ENCODE data around the gene SGMS1. TPM values are rescaled to one million over a fixed set of nuclear protein-coding genes. Genes with fewer than 3 reads are reported as not detected.
"Not testable (repeated sequence)": the region's sequence is repeated elsewhere in the genome, so short reads cannot be mapped to it uniquely, and the experiment has no call there.

The SGMS1 gene
- total RNA-seq, 1 experiment from 2014 or later = 19.7 TPM

DNA sequence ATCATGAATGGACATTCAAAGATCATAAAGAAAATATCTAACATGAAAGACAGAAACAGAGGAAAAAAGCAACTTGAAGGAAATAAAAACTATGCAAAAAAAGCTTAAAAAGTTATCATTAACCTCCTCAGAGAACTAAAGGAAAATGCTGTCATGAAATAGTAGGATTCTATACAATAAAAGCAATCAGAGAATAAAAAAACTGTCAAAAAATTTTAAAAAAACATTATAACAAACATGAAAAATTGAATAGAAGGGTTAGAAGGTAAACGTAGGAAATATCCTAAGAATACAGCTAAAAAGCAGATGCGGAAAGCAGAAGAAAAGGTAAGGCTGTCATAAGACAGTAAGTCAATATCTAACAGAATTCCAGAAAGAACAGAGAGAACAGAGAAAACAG, 44.8 kb downstream of the SGMS1 start:
- no peak overlapping the region for H3K4me3 ChIP-seq
- H3K27me3 ChIP-seq = no peaks in the 10 kb centered on the region
- no peak for DNase-seq
- 0 out of 2 replicates have a peak, but pooled peaks cover 2% of the 10 kb centered on the region for H3K9me3 ChIP-seq
- H3K36me3 ChIP-seq = no peaks in the 10 kb centered on the region

DNA sequence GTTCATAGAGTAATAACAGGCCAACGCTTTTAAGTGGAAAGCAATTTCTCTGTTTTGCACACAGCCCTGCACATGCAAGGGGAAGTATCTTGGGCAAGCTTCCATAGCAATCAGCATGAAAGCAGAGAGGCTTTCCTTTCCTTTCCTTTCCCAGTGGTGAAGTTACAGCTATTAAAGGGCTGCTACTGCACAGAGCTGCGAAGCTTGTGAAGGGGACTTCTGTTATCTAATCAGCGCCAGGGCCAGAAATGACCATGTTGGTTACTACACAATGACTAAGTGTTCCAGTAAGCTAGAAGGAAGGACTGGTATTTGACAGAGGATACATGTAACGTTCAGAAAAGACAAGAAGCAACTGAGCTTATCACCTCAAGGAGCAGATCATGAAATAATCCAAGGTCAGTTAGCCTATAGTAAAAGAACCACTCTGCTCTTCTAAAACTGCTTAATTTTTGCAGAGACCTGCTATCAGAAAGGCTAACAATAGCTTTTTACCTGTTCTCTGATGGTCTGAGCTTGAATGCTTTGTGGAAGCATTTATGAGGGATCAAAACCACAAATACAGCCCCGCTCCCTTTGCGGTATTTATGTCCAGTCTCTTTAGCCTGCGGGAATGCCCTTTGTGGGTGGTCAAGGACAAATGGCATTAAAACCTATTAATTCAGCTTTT, 45.9 kb downstream of the SGMS1 start:
- H3K9me3 ChIP-seq = 0 out of 2 replicates have a peak, but pooled peaks cover 2% of the 10 kb centered on the region
- no peaks in the 10 kb centered on the region for H3K27me3 ChIP-seq
- no peak overlapping the region for H3K4me3 ChIP-seq
- no peaks in the 10 kb centered on the region for H3K36me3 ChIP-seq
- no peak for DNase-seq

DNA sequence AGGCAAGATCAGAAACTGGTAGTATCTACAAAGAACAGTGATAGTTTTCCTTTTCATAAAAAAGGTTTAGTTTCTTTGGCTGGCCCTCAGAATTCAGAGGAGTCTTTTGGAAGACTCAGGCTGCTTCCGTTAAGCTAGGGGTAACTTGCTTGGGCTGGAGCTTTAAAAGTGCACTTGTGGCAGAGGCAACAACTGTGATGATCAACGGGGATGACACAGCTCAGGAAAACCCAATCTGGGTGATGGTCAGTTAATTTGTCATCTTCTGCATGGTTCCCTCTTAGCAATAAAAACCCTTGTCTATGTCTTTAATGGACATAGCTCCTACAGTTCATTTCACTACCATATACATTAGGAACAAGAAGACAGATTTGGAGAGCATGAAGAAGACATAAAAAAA, 46.7 kb downstream of the SGMS1 start:
- no peak overlapping the region for H3K4me3 ChIP-seq
- DNase-seq = no peak
- H3K27me3 ChIP-seq = no peaks in the 10 kb centered on the region
- no peaks in the 10 kb centered on the region for H3K36me3 ChIP-seq
- H3K9me3 ChIP-seq = 0 out of 2 replicates have a peak, but pooled peaks cover 2% of the 10 kb centered on the region

DNA sequence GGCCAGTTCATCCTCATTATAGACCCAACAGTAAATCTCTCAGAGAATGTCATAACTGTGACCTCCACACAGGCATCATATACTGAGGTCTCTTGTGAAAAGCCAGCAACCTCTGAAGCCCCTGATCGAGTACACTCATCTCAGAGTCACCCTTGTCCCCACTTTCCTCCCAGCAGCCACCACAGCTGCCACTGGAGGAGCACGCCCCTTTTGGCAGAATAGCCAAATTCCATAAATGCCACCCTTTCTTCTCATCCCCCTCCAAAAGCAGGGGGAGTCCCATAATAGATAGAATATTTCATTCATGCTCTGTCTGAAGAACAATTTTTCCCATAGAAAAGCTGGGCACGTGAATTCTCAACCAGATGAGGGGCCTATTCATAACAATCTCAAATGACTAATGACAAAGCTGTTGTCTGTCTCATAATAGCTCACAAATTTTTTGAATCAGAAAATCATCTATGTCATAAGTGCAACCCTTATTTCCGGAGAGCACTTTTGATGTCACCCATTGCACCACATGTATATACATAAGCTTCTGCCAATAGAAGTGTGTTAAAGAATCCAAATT, 47.4 kb downstream of the SGMS1 start:
- Histone ChIP-seq H3K27me3 (no peaks in the 10 kb centered on the region), H3K4me3 (no peak overlapping the region), H3K9me3 (0 out of 2 replicates have a peak, but pooled peaks cover 2% of the 10 kb centered on the region), H3K36me3 (no peaks in the 10 kb centered on the region)
- no peak for DNase-seq

DNA sequence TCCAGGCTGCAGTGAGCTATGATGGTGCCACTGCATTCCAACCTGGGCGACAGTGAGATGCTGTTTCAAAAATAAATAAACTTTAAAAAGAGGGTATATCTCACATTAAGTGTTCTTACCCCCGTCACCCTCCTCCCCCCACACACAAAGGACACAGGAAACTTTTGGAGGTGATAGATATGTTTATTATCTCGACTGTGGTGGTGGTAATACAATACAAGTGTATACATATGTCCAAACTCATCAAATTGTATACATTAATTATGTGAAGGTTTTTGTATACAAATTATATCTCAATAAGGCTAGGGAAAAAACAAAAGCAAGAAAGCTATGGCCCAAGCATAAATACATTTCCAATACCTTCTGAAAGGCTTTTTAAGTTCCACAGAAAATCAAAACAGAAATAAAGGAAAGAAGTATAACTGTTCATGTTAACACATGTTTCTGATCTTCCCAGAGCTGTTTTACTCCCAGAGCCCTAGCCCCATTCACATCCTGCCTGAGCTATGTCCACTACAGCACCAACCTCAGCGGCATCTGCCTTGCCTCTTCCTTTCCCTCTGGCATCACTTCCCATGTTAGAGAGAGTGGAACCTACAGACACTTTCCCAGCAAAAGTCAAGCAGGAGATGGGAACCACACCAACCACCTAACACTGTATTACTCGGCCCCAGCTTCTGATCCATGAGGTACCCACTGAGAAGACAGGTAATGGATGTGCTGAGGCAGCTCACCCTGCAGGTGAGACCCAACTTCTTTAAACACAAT, 48.1 kb downstream of the SGMS1 start:
- Histone ChIP-seq H3K36me3 (no peaks in the 10 kb centered on the region), H3K9me3 (0 out of 2 replicates have a peak, but pooled peaks cover 2% of the 10 kb centered on the region), H3K27me3 (no peaks in the 10 kb centered on the region), H3K4me3 (no peak overlapping the region)
- no peak for DNase-seq

DNA sequence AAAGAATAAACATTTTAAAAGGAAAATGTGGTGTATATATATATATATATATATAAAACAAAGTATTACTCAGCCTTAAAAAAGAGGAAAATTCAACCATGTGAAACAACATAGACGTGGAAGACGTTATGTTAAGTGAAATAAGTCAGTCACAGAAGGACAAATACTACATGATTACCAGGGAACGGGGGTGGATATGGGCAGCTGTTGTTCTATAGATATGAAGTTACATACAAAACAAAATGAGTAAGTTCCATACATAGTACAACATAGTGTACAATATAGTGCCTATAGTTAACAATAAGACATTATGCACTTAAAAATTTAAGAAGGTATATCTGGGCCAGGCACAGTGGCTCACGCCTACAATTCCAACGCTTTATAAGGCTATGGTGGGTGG, 48.8 kb downstream of the SGMS1 start:
- Histone ChIP-seq H3K36me3 (no peaks in the 10 kb centered on the region), H3K9me3 (0 out of 2 replicates have a peak, but pooled peaks cover 2% of the 10 kb centered on the region), H3K4me3 (no peak overlapping the region), H3K27me3 (no peaks in the 10 kb centered on the region)
- no peak for DNase-seq

DNA sequence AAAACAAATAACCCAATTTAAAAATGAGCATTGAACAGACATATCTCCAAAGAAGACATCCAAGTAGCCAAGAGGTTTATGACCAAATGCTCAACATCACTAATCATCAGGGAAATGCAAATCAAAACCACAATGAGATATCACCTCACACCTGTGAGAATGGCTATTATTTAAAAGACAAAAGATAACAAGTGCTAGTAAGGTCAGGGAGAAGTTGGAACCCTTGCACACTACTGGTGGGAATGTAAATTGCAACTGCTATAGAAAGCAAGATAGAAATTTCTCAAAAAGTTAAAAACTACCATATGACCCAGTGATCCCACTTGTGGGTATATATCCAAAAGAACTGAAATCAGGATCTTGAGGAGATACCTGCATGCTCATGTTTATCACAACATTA, 49.5 kb downstream of the SGMS1 start:
- Histone ChIP-seq H3K27me3 (no peaks in the 10 kb centered on the region), H3K9me3 (0 out of 2 replicates have a peak, but pooled peaks cover 2% of the 10 kb centered on the region), H3K4me3 (no peak overlapping the region), H3K36me3 (no peaks in the 10 kb centered on the region)
- DNase-seq = no peak

DNA sequence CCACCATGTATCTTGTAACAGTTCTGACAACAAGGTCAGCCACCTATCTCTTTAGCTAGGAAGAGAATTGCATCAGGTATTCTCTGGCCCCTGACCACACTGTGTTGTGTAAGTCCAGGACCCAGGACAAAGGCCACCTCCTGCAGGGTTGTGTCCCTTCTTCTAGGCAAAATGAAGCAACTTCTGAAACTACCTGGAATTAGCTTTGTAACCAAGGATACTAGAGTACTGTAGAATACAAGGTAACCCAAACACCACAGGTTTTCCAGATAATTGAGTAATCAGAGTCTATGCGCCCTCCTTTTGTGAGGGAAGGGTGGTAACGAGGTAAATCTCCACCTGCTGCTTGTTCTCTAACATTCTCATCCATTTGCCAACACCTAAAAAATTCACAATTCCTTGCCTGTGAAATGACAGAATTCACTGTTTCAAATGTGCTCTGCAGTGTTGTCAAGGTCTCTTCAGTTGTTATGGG, 51.7 kb downstream of the SGMS1 start:
- H3K4me3 ChIP-seq = no peak overlapping the region
- DNase-seq = no peak
- no peaks in the 10 kb centered on the region for H3K27me3 ChIP-seq
- 0 out of 2 replicates have a peak, but pooled peaks cover 2% of the 10 kb centered on the region for H3K9me3 ChIP-seq
- H3K36me3 ChIP-seq = no peaks in the 10 kb centered on the region

DNA sequence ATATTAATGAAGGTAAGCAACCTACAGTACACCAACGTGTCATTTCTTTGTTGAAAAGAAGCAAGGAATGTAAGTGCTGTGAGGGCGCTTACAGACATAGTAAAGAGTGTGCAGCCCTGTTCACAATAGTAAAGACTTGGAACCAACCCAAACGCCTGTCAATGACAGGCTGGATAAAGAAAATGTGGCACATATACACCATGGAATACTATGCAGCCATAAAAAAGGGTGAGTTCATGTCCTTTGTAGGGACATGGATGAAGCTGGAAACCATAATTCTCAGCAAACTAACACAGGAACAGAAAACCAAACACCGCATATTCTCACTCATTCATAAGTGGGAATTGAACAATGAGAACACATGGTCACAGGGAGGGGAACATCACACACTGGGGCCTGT, 55.0 kb downstream of the SGMS1 start:
- not testable (repeated sequence) for H3K36me3 ChIP-seq, H3K27me3 ChIP-seq, H3K9me3 ChIP-seq, H3K4me3 ChIP-seq, DNase-seq

DNA sequence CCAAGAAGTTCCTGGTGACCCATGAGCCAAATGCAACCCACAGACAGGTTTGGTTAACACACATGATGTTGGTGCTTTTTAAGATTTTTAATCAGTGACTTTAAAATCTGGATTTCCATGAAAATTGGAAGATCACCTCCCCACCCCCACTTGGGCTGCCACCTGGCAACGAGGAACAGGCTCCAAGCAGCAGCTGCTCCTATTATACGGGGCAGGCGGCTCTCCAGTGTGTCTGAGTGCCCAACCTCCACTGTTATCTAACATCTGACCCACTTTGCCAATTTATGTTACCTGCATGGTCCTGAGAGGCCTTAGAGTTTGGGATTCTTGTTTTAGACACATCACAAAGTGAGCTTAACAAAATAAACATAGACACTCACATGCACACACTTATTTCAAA, 56.4 kb downstream of the SGMS1 start:
- no peak for DNase-seq
- Histone ChIP-seq H3K36me3 (no peaks in the 10 kb centered on the region), H3K27me3 (no peaks in the 10 kb centered on the region), H3K4me3 (no peak overlapping the region), H3K9me3 (no peaks in the 10 kb centered on the region)

DNA sequence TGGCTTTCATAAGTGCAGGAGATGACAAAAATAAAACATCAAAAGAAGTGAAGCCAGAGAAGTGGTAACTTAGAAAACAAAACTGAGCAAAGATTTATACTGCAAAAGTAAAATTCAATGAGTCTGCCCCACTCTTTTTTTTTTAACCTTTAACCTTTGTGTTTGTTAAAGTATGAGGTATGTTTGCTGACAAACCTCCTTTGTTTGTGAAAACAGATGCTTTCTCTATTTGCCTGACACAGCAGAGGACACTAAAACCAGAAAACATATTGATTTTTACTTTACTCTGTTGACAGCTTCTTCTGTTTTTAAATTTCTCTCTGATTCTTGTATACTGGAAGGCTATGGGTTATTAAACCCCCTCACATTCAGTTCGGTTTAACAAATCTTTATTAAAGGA, 57.6 kb downstream of the SGMS1 start:
- H3K4me3 ChIP-seq = no peak overlapping the region
- DNase-seq = no peak
- no peaks in the 10 kb centered on the region for H3K36me3 ChIP-seq
- no peaks in the 10 kb centered on the region for H3K9me3 ChIP-seq
- H3K27me3 ChIP-seq = no peaks in the 10 kb centered on the region

DNA sequence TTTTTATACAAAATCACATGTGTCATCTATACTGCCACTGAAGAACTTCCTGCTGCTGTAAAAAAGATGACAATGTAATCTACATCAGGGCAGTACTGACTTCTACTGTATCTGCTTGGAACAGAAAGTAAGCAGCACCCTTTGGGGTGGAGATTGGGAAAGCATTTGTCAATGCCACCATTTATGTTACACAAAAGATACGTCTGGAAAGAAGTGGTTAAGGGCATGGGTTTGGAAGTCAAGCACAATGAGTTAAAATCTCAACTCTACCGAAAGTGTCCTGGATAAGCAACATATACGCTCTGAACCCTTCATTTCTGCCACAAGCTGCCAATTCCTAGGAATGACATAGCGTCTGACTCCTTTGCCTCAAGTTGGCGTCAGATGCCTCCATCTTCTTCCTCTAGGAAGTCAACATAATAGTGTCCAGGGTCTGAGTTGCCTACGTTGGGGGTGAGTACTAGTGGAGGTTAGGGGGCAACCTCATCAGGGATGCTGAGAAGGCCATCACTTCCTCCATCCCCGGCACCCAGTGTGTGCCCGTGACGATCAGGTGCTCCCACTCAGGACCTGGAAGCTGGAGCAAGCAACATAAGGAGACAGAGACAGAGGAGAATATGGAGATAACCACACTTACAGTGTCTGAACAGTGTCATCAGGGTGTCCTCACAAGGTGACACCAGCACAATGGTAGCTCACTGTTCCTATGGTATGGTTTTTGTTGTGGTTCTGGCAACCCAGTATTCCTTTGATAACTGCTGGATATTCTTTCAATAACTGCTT, 58.3 kb downstream of the SGMS1 start:
- Histone ChIP-seq H3K27me3 (no peaks in the 10 kb centered on the region), H3K36me3 (no peaks in the 10 kb centered on the region), H3K9me3 (no peaks in the 10 kb centered on the region), H3K4me3 (no peak overlapping the region)
- no peak for DNase-seq

DNA sequence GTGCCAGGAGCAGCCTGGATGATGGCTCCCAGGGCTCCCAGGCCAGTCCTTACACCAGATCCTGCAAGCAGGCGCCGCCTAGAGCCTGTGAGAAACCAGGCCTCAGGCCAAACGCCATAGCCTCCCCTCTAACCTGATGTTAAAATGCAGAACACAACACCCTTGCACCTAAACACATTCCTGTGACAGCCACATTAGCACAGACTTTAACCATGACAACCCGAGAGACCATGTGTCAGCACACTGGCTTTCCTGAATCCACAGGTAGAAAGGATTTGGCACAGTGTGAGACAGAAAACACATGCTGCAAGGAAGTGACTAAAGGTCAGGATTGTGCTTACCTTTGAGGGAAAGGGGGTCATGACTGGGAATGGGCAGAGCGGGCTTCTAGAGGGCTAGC, 59.9 kb downstream of the SGMS1 start:
- H3K27me3 ChIP-seq = no peaks in the 10 kb centered on the region
- no peak for DNase-seq
- H3K9me3 ChIP-seq = no peaks in the 10 kb centered on the region
- H3K36me3 ChIP-seq = no peaks in the 10 kb centered on the region
- no peak overlapping the region for H3K4me3 ChIP-seq

DNA sequence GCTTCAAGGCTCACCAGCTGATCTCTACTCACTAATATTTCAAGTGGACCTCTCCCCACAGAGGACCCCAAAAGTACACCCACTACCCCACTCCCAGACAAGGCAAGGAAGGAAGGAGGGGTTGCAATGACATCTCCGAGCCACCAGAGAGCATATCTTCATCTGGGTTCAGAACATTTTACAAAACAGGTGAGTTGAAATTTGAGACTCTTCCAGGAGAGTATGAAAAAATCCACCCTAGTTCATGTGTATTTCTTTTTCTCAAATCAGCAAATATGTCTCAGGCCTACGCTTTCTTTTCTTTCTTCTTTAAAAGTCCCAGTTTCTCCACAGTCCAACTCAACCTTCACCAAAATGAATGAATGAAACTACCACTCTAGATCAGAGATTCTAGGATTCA, 61.9 kb downstream of the SGMS1 start:
- H3K9me3 ChIP-seq = no peaks in the 10 kb centered on the region
- H3K36me3 ChIP-seq = no peaks in the 10 kb centered on the region
- no peak for DNase-seq
- H3K4me3 ChIP-seq = no peak overlapping the region
- no peaks in the 10 kb centered on the region for H3K27me3 ChIP-seq

DNA sequence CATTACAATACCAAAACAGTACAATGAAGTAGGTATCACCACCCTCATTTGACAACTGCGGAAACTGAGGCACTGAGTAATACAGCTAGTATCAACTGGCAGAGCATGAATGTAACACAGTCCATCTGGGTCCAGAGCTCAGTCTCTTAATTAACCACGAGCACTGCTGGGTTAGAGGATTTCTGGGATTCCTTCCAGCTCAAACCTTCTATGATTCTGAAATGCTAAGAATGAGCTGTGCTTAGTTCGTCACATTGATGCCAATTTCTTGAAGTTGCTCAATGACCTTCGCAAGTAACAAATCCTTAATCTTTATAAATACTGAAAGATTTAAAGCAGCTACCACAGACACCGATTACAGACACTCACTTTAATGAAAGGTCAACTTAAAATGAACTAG, 62.5 kb downstream of the SGMS1 start:
- no peaks in the 10 kb centered on the region for H3K9me3 ChIP-seq
- no peaks in the 10 kb centered on the region for H3K27me3 ChIP-seq
- H3K36me3 ChIP-seq = no peaks in the 10 kb centered on the region
- H3K4me3 ChIP-seq = no peak overlapping the region
- peak; percentile 26 for DNase-seq

DNA sequence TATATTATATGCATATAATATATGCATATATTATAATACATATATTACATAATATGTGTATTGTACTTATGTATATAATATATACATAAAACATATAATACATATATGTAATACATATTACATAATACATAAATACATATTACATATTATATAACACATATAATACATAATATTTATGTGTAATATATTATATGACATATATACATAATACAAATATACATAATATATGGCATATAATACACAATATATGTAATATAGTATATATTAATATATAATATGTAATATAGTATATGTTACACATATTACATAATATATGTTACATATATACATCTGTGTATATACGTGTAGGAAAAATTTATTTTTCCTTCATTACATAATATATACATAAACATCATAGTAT, 63.4 kb downstream of the SGMS1 start:
- no peaks in the 10 kb centered on the region for H3K27me3 ChIP-seq
- no peaks in the 10 kb centered on the region for H3K36me3 ChIP-seq
- H3K9me3 ChIP-seq = no peaks in the 10 kb centered on the region
- no peak for DNase-seq
- H3K4me3 ChIP-seq = no peak overlapping the region

DNA sequence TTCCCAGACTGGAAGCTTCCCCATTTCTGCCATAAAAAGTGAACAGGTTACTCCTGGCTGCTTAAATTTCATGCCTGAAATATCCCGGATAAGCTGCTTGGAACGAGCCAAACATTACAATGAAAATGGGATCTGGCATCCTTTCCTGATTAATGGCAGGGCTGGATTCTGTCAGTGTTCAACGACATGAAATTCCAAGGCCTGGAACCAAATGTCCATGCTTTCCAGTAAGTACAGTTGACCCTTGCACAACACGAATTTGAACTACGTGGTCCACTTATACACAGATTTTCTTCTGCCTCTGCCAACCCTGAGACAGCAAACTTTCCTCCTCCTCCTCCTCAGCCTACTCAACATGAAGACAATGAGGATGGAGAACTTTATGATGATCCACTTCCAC, 65.4 kb downstream of the SGMS1 start:
- H3K9me3 ChIP-seq = no peaks in the 10 kb centered on the region
- no peak overlapping the region for H3K4me3 ChIP-seq
- DNase-seq = no peak
- no peaks in the 10 kb centered on the region for H3K27me3 ChIP-seq
- no peaks in the 10 kb centered on the region for H3K36me3 ChIP-seq
